Prostate gland (tissue), 2 donors: ENCODE data around the gene TUBB3. TPM values are rescaled to one million over a fixed set of nuclear protein-coding genes. Genes with fewer than 3 reads are reported as not detected.
A peak's percentile ranks its signal among the peaks of the same experiment; 100 is the strongest.

Experiments
- DNase-seq: peaks from one replicate; pipeline ENCODE4 v3.0.0-alpha.2; 2019; ENCODE audit warnings: low spot score
- H3K27ac ChIP-seq, 2 donors: fragments of 200-600 bp; sonication (generic); 2 replicates each; pipeline ENCODE4 v1.5.1; 2017 to 2019
- H3K27me3 ChIP-seq: fragments of 200-600 bp; sonication (generic); replicated peaks from 2 replicates; pipeline ENCODE4 v1.5.1; 2019; ENCODE audit not compliant: insufficient read depth
- H3K36me3 ChIP-seq, 2 donors: fragments of 200-600 bp; sonication (generic); 1 replicate in 1 of 2; 2 replicates in 1 of 2; pipeline versions ENCODE4 v1.5.1 to v1.8.1; 2017 to 2019
- H3K4me1 ChIP-seq: fragments of 200-600 bp; sonication (generic); replicated peaks from 2 replicates; pipeline ENCODE4 v1.5.1; 2019
- H3K4me3 ChIP-seq, 2 donors: fragments of 200-600 bp; sonication (generic); 2 replicates each; pipeline ENCODE4 v1.5.1; 2017 to 2019
- H3K9me3 ChIP-seq: fragments of 200-600 bp; sonication (generic); 2 replicates; pipeline ENCODE4 v1.5.1; 2017
- POLR2A ChIP-seq: fragments of 450-650 bp; IDR thresholded peaks from one replicate; pipeline ENCODE4 v1.6.1; 2016; ENCODE audit warnings: antibody characterized with exemption, mild to moderate bottlenecking
- POLR2AphosphoS5 ChIP-seq: sonication (generic); formaldehyde crosslinking; IDR thresholded peaks from one replicate; pipeline ENCODE4 v1.6.1; 2017; ENCODE audit warnings: antibody characterized with exemption
- WGBS: methylation state at CpG from one replicate; pipeline ENCODE4 v1.1.5; 2018; 5-methylcytosine and 5-hydroxymethylcytosine counted together
- intact Hi-C: fragments of 100-400 bp; cut with DNase I; formaldehyde crosslinking; loops from one replicate; pipeline ENCODE4 v1.14.2; 2022
- total RNA-seq, 2 donors: library from RNA; depleted of rRNA; stranded (reverse); fragments of >200 nt; gene quantifications; one replicate each; pipeline ENCODE4 v1.1.0, GENCODE V29; 2016
- TF ChIP-seq, protein P1 (sequence below), 4 experiments: fragments of 200-600 bp in 2 of 4; fragments of 450-650 bp in 2 of 4; sonication (generic) in 2 of 4; IDR thresholded peaks; 1 replicate in 3 of 4; 2 replicates in 1 of 4; pipeline ENCODE4 v1.5.1; 2016 to 2019; ENCODE audit warnings: antibody characterized with exemption in 4 of 4, mild to moderate bottlenecking in 2 of 4, moderate library complexity in 2 of 4

Gene TUBB3
- total RNA-seq, 2 donors from 2014 or later: 0.82 to 20.7 TPM

DNA sequence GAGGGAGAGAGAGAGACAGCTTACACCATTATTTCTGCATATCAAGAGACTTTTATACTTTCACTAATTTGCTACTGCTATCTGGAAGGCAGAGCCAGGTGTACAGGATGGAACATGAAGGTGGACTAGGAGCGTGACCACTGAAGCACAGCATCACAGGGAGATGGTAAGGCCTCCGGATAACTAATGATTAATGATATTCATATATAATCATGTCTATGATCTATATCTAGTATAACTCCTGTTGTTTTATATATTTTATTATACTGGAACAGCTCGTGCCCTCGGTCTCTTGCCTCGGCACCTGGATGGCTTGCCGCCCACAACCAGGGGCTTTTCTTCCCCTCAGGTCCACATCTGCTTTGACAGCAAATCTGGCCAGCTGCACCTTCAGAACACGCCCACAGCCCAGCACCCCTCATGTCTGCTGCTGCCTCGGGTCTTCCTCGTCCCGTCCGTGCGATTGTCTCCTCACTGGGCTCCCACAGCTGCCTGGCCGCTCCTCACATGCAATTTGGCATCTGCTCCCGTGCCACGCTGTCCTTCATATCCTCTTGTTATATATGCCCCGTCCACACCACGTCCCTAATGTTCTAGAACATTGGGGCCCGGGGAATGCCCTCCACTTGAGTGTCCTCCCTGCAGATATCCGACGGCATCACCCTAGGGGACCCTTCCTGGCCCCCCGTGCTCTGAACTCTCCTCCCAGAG, 15.2 kb downstream of the TUBB3 start:
- H3K4me3 ChIP-seq: no peak overlapping the region
- H3K4me1 ChIP-seq: no peaks in the 10 kb centered on the region
- H3K36me3 ChIP-seq: no peaks in the 10 kb centered on the region
- no peak overlapping the region for H3K27ac ChIP-seq
- DNase-seq: no peak
- intact Hi-C loops: no loop called here
- 82% methylated on average over 21 of the region's 21 CpGs for WGBS
- no peaks in the 10 kb centered on the region for H3K9me3 ChIP-seq
- H3K27me3 ChIP-seq: no peaks in the 10 kb centered on the region
- no peak for TF ChIP-seq POLR2AphosphoS5
- no peak for TF ChIP-seq POLR2A
- TF ChIP-seq, protein P1, sequence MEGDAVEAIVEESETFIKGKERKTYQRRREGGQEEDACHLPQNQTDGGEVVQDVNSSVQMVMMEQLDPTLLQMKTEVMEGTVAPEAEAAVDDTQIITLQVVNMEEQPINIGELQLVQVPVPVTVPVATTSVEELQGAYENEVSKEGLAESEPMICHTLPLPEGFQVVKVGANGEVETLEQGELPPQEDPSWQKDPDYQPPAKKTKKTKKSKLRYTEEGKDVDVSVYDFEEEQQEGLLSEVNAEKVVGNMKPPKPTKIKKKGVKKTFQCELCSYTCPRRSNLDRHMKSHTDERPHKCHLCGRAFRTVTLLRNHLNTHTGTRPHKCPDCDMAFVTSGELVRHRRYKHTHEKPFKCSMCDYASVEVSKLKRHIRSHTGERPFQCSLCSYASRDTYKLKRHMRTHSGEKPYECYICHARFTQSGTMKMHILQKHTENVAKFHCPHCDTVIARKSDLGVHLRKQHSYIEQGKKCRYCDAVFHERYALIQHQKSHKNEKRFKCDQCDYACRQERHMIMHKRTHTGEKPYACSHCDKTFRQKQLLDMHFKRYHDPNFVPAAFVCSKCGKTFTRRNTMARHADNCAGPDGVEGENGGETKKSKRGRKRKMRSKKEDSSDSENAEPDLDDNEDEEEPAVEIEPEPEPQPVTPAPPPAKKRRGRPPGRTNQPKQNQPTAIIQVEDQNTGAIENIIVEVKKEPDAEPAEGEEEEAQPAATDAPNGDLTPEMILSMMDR (IDR thresholded peaks at IDR 0.05): no peak

DNA sequence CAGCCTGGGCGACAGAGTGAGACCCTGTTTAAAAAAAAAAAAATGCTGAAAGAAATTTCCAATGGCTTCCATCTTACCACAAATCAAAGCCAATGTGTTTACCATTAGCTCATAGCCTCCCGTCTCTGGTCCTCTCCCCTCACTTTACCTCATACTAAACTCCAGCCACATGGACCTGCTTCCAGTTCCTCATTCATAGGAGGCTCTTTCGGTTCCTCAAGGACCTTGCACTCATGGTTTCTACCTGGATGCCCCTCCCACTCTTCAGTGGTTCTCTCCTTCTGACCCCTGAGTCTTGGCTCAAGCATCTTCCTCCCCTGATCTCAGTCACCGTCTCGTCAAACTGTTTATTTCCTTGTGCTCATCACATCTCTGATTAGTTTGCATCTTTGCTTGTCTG, 21.6 kb downstream of the TUBB3 start:
- peaks cover 3% of the 10 kb centered on the region for H3K4me1 ChIP-seq
- H3K9me3 ChIP-seq: no peaks in the 10 kb centered on the region
- no peak for TF ChIP-seq POLR2A
- intact Hi-C loops: no loop called here
- H3K27ac ChIP-seq: no peak overlapping the region
- no peak for DNase-seq
- no peak overlapping the region for H3K4me3 ChIP-seq
- no peaks in the 10 kb centered on the region for H3K27me3 ChIP-seq
- WGBS: 76% methylated on average over 5 of the region's 5 CpGs
- no peaks in the 10 kb centered on the region for H3K36me3 ChIP-seq

DNA sequence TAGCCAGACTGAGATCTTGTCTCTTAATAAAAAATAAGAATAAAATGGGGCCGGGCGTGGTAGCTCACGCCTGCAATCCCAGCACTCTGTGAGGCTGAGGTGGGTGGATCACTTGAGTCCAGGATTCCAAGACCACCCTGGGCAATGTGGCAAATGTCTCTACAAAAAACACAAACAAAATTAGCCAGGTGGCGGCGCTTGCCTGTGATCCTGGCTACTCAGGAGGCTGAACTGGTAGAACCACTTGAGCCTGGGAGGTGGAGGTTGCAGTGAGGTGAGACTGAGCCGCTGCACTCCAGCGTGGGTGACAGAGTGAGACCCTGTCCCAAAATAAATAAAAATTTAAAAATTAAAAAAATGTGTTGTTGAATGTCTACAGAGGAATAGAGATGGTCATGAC, 22.5 kb downstream of the TUBB3 start:
- TF ChIP-seq, protein P1 (IDR thresholded peaks at IDR 0.05): peak in 1 of 4 experiments; percentile 13
- TF ChIP-seq POLR2AphosphoS5 (peak; percentile 33), POLR2A (no peak)
- WGBS: 30% methylated on average over 7 of the region's 7 CpGs

DNA sequence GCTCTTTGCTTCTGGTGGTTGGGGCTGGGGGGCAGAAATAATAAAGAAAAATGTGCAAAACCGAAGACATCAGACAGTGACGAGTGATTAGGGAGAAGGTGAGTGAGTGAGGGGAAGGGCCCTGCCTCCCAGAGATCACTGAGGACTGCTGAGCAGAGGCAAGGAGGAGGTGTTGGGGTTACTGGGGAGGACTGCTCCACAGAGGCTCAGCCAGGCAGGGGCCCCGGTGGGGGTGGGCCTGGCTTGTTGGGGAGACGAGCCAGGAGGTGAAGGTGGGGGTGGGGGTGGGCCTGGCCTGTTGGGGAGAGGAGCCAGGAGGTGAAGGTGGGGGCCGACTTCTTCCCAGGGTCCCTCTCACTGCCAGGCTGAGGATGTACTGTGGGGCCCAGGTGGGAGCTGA, 23.4 kb downstream of the TUBB3 start:
- no peaks in the 10 kb centered on the region for H3K27me3 ChIP-seq
- WGBS: 69% methylated on average over 5 of the region's 5 CpGs
- no peaks in the 10 kb centered on the region for H3K36me3 ChIP-seq
- H3K4me1 ChIP-seq: peaks cover 5% of the 10 kb centered on the region
- intact Hi-C loops: no loop called here
- no peaks in the 10 kb centered on the region for H3K9me3 ChIP-seq
- no peak overlapping the region for H3K4me3 ChIP-seq
- DNase-seq: no peak
- H3K27ac ChIP-seq: no peak overlapping the region
- TF ChIP-seq POLR2AphosphoS5 (no peak), POLR2A (no peak)
- TF ChIP-seq, protein P1 (IDR thresholded peaks at IDR 0.05): no peak

More for the DNA sequence above, 22.5 kb downstream of the TUBB3 start:
- Histone ChIP-seq H3K27ac (no peak overlapping the region), H3K27me3 (no peaks in the 10 kb centered on the region), H3K4me3 (no peak overlapping the region), H3K36me3 (no peaks in the 10 kb centered on the region), H3K4me1 (peaks cover 5% of the 10 kb centered on the region), H3K9me3 (no peaks in the 10 kb centered on the region)
- DNase-seq: peak; percentile 37
- intact Hi-C loops: no loop called here

DNA sequence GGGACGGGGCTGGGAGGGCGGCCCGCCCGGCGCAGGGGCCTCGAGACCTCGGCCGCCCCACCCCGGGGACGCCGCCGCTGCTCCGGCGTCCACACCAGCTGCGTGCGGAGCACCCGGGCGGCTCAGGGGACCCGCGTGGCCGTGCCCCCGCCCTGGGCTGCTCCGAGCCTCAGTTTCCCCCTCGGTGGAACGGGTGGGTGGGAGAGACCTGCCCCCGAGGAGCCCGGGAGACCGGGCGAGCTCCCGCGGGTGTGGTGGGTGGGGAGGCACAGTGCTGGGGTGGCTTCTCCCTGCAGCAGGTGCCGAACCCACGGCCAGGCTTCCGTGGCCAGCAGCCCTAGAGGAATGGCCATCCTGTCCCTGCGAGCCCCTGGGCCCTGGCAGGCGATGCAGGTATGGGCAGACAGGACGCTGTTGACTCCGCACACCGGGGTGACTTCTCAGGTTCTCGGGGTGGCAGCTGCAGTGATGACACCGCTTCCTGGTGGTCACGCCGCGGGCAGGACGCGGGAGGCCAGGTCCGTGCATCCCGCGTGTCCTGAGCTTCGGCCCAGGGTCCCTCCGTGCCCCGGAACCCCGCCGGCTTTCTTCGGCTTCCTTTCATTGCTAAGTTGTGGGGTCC, 26.1 kb downstream of the TUBB3 start:
- no peak for DNase-seq
- H3K4me1 ChIP-seq: peaks cover 5% of the 10 kb centered on the region
- peak overlapping the region; percentile 49 to 58 for H3K4me3 ChIP-seq
- H3K36me3 ChIP-seq: no peaks in the 10 kb centered on the region
- H3K9me3 ChIP-seq: no peaks in the 10 kb centered on the region
- intact Hi-C loops: no loop called here
- no peak for TF ChIP-seq POLR2A
- TF ChIP-seq, protein P1 (IDR thresholded peaks at IDR 0.05): no peak
- TF ChIP-seq POLR2AphosphoS5: no peak
- 29% methylated on average over 21 of the region's 55 CpGs for WGBS
- no peak overlapping the region for H3K27ac ChIP-seq
- H3K27me3 ChIP-seq: no peaks in the 10 kb centered on the region
